ENCODE data around the gene PREX1.
A peak's percentile ranks its signal among the peaks of the same experiment; 100 is the strongest.

- TF ChIP-seq CTCF (IDR thresholded peaks at IDR 0.05) (peak in 2 of 3 donors; percentile 53 to 70), POLR2A (IDR thresholded peaks at IDR 0.05) (no peak), POLR2AphosphoS5 (IDR thresholded peaks at IDR 0.05) (no peak)
Observed at GRCh38 chr20:48635791-48636267, 192.0 kb downstream of the PREX1 start.
